Measurements from ENCODE around the gene OR4C45.
"Not testable (repeated sequence)": the region's sequence is repeated elsewhere in the genome, so short reads cannot be mapped to it uniquely, and the experiment has no call there.

Gene OR4C45

DNA sequence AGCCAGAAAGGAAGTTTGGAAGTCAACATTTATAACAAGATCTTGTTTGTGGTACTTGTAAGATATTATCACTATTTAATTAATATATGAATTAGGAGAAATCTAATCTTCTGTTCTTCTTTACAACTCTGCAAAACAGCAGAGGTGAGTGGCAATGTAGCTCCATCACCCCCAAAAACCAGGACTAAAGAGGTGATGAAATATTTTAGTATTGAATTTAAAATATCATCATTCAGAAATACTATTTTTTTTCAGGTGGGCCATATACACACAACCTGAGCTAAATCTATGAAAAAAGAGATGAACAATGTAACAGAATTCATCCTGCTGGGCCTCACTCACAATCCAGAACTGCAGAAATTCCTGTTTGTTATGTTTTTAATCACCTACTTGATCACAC, at the start of gene OR4C45:
Gene OR4C45, plus strand, starts transcription at position 301 of the 400 bp plus-strand sequence.
- DNase-seq (ENCODE audit: low read depth) = no peak

GRCh38 chr11:49995565-49995964, 37.1 kb upstream of the OR4C45 start:
- peak; percentile 11 for DNase-seq (ENCODE audit: low read depth)

DNA sequence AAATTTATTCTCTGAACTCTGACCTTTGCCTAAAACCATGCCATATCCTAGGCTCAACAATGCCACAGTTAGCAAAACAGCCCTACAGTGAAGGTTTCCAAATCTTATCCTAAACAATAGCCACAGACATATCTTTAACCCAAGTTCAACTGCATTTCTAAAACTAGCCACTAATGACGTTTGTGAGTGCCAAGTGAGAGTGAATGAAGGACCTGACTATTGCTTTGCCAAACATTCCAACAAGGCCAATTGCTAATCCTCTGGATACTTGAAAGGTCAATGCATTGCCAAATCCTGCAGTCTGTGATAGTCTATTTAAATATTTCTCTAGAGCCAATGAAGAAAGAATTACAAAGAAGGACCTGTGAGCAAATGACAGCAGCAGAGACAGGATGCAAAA, 2.5 kb upstream of the OR4C45 start:
- DNase-seq (ENCODE audit: low read depth) = peak; percentile 9

- DNase-seq (ENCODE audit: low read depth) = not testable (repeated sequence)
Measured at GRCh38 chr11:50036239-50036638, 3.6 kb downstream of the OR4C45 start.

DNA sequence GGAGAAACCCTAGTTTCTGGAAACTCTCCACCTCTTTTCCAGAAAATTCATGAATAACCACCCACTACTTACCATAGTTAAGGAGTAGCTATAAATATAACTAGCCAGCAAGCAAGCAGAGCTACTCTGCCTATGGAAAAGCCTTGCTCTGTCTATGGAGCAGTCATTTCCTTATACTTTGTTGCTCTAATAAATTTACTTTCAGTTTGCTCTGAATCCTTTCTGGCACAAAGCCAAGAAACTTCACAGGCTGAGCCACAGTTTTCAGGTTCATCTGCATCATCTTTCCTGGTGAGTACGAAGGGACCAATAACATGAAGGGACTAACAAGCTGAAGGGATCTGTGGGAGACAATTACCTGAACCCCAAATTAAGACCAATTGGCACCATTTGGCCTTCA, 4.6 kb downstream of the OR4C45 start:
- DNase-seq (ENCODE audit: low read depth) = no peak

GRCh38 chr11:50044647-50045046, 12.0 kb downstream of the OR4C45 start:
- no peak for DNase-seq (ENCODE audit: low read depth)

DNA sequence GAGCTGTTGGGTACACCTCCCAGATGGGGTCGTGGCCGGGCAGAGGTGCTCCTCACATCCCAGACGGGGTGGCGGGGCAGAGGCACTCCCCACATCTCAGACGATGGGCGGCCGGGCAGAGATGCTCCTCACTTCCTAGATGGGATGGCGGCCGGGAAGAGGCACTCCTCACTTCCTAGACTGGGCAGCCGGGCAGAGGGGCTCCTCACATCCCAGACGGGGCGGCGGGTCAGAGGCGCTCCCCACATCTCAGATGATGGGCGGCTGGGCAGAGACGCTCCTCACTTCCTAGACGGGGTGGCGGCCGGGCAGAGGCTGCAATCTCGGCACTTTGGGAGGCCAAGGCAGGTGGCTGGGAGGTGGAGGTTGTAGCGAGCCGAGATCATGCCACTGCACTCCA, 30.4 kb downstream of the OR4C45 start:
- not testable (repeated sequence) for DNase-seq (ENCODE audit: low read depth)

- DNase-seq (ENCODE audit: low read depth) = no peak
Measured at GRCh38 chr11:50070389-50070788, 37.7 kb downstream of the OR4C45 start.

DNA sequence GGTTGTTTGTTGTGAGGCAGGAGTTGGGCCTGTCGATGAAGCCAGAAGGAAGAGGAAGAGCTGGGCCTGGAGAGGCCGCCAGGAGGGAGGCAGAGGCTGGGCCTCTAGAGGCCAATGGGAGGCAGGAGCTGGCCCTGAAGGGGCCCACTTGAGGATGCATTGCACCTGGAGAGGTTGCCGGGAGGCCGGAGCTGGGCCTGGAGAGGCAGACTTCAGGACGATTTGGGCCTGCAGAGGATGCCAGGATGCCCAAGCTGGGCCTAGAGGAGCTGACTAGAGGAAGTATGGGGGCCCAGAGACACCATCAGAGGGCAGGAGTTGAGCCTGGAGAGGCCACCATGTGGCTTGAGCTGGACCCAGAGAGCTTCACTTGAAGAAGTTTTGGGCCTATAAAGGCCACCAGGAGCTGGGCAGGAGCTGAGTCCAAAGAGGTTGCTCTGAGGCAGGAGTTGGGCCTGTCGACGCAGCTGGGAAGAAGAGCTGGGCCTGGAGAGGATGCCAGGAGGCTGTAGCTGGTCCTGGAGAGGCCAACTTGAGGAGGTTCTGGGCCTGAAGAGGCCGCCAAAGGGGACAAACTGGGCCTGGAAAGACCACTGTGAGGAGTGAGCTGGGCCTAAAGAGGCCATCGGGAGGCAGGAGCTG, 39.0 kb downstream of the OR4C45 start:
- DNase-seq (ENCODE audit: low read depth) = no peak

GRCh38 chr11:50072226-50073112, 39.8 kb downstream of the OR4C45 start:
- DNase-seq (ENCODE audit: low read depth) = no peak

GRCh38 chr11:50073113-50074105, 40.7 kb downstream of the OR4C45 start:
- DNase-seq (ENCODE audit: low read depth) = no peak

DNA sequence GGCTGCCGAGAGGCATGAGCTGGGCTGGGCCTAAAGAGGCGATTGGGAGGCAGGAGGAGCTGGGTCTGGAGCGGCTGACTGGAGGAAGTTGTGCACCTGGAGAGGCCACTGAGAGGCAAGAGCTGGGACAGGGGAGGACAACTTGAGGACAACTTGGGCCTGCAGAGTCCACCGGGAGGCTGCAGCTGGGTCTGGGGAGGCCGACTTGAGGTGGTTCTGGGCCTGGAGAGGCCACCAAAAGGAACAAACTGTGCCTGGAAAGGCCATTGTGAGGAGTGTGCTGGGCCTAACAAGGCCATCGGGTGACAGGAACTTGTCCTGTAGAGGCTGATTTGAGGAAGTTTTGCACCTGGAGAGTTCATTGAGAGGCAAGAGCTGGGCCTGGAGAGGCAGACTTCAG, 41.5 kb downstream of the OR4C45 start:
- no peak for DNase-seq (ENCODE audit: low read depth)

DNA sequence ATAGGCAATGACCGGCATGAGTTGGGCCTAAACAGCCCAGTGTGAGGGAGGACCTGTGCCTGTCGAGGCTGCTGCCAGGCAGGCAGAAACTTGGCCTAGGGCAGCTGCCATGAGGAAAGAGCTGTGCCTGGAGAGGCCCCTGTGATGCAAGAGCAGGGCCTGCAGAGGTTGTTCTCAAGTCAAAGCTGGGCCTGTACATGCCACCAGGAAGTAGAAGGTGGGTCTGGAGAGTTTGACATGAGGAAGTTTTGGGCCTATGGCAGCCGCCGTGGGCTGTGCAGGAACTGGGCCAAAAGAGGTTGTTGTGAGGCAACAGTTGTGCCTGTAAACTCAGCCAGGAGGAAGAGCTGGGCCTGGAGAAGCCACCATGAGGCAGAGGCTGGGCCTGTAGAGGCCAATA, 43.2 kb downstream of the OR4C45 start:
- no peak for DNase-seq (ENCODE audit: low read depth)

- DNase-seq (ENCODE audit: low read depth) = no peak
Measured at GRCh38 chr11:50077526-50077925, 44.9 kb downstream of the OR4C45 start.

- no peak for DNase-seq (ENCODE audit: low read depth)
Measured at GRCh38 chr11:50078001-50078400, 45.3 kb downstream of the OR4C45 start.

DNA sequence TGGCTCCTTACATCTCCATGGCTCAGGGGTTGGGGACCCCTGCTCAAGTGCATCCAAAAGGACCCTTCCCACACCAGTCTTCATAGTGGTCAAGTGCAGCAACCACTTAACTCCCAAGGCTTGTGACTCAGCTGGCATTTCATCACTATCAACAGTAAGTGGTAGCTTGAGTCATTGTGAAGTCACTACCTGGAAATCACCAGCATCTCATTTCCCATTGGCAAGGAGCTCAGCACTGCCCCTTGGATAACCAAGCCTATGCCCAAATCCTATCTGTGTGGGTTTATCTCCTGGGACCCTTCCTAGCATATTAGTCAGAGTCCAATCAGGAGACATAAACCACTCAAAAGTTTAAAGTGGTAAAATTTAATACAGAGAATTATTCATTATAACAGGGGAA, 46.3 kb downstream of the OR4C45 start:
- DNase-seq (ENCODE audit: low read depth) = peak; percentile 96

GRCh38 chr11:50080256-50080655, 47.6 kb downstream of the OR4C45 start:
- DNase-seq (ENCODE audit: low read depth) = no peak

All from stromal cell of bone marrow (primary cell).